ENCODE measurements around the gene TBC1D22A. TPM values are rescaled to one million over a fixed set of nuclear protein-coding genes. Genes with fewer than 3 reads are reported as not detected.

TBC1D22A gene
- polyA plus RNA-seq, 1 experiment: 24.2 TPM

DNA sequence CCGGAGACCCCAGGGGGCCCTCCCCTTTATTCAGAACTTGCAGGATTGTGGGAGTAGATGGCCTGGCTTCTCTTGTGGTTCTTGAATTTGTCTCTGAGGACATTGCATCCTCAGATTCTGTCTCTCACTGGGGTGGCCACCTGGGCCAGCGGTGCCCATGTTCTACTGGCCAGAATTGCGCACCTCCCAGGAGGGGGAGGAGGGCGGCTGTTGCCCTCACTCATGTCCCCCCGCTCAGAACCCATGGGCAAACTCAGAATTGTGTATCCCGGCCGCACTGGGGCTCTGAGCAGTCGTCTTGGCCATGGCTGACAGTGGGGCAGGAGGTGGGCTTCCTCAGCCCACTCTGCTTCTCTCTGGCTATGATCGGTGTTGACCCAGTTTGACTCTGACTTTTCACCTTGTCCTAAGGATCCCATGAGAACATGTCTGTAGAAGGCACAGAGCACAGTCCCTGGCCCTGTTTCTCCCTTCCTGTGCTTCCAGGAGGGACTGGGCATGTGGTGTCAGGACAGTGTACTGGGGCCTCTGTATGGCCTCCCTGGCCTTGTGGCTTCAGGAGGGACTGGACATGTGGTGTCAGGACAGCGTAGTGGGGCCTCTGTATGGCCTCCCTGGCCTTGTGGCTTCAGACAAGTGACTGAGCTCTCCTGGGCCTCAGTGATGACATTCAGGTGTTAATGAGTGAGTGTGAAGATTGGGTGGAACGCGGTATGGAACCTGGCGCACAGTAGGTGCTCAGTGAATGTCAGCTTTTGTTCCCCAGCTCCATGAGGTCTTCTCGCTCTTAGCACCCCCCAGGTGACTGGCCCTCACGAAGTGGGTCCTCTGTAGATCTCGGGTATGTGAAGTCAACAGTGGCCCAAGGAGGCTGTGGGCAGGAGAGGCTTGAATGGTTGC lies 99.3 kb downstream of the TBC1D22A start:
- POLR2A ChIA-PET: no interaction called here

GRCh38 chr22:46862418-46863324 lies 100.2 kb downstream of the TBC1D22A start:
- no peak overlapping the region for H3K4me3 ChIP-seq (ENCODE audit: low read depth, low read length)
- CTCF ChIA-PET: interaction anchor here (1.1 kb wide), 1 partner anchor 10 kb away, joined by 4 read pairs; no protein-coding TSS in a partner anchor
- DNase-seq (ENCODE audit: low read depth): no peak
- no peaks in the 10 kb centered on the region for H3K27me3 ChIP-seq (ENCODE audit: control insufficient read depth, insufficient read depth, low read length)
- H3K36me3 ChIP-seq (ENCODE audit: control insufficient read depth, insufficient read depth, low read length): no peaks in the 10 kb centered on the region
- no peak for TF ChIP-seq CTCF (IDR thresholded peaks at IDR 0.05; ENCODE audit: insufficient read depth, low read depth, low read length)
- POLR2A ChIA-PET: no interaction called here

More for the DNA sequence above, 99.3 kb downstream of the TBC1D22A start:
- Histone ChIP-seq H3K4me3 (ENCODE audit: low read depth, low read length) (no peak overlapping the region), H3K36me3 (ENCODE audit: control insufficient read depth, insufficient read depth, low read length) (no peaks in the 10 kb centered on the region), H3K27me3 (ENCODE audit: control insufficient read depth, insufficient read depth, low read length) (no peaks in the 10 kb centered on the region)
- DNase-seq (ENCODE audit: low read depth): no peak
- TF ChIP-seq CTCF (IDR thresholded peaks at IDR 0.05; ENCODE audit: insufficient read depth, low read depth, low read length): no peak
- CTCF ChIA-PET: no interaction called here

GRCh38 chr22:46863794-46864193 lies 101.3 kb downstream of the TBC1D22A start:
- Histone ChIP-seq H3K4me3 (ENCODE audit: low read depth, low read length) (no peak overlapping the region), H3K36me3 (ENCODE audit: control insufficient read depth, insufficient read depth, low read length) (no peaks in the 10 kb centered on the region), H3K27me3 (ENCODE audit: control insufficient read depth, insufficient read depth, low read length) (no peaks in the 10 kb centered on the region)
- ChIA-PET CTCF (interaction anchor here (1.1 kb wide), 1 partner anchor 9 kb away, joined by 4 read pairs; no protein-coding TSS in a partner anchor), POLR2A (no interaction called here)
- no peak for DNase-seq (ENCODE audit: low read depth)
- no peak for TF ChIP-seq CTCF (IDR thresholded peaks at IDR 0.05; ENCODE audit: insufficient read depth, low read depth, low read length)

DNA sequence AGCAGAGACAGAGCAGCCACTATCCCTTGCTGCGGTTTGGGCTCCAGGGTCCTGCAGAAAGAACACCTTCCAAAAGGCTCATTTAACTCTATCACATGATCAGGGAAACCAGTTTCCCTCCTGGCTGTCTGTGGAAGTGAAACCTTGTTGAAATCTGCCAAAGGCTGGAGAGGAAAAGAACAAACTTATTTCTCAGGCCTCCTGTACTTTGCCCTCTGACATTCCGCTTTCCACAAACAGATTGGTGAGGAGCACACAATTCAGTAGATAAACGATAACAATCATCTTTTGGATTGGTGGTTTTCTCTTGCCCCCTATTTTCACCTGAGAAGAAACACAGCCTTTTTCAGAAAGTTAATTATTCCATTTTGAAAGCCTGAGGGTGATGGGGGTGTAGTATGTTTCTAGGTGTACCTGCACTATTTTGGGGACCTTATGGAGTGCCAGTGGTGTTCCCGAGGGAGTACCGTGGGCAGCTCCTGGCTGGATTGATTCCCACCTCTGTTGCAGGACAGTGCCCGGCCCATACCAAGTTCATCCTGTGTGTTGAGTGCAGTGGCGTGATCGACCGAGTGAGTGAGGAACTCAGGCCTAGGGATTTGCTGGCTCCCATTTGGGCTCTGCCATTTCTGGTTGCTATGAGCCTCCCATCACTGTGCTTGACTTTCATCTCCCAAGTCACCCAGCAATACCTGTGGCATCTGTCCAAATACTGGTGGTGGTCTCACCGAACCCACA lies 102.0 kb downstream of the TBC1D22A start:
- no peak for DNase-seq (ENCODE audit: low read depth)
- no peaks in the 10 kb centered on the region for H3K36me3 ChIP-seq (ENCODE audit: control insufficient read depth, insufficient read depth, low read length)
- H3K4me3 ChIP-seq (ENCODE audit: low read depth, low read length): no peak overlapping the region
- no peak for TF ChIP-seq CTCF (IDR thresholded peaks at IDR 0.05; ENCODE audit: insufficient read depth, low read depth, low read length)
- ChIA-PET CTCF (no interaction called here), POLR2A (no interaction called here)
- H3K27me3 ChIP-seq (ENCODE audit: control insufficient read depth, insufficient read depth, low read length): no peaks in the 10 kb centered on the region
